Measurements from ENCODE around the gene TMEM184B. TPM values are rescaled to one million over a fixed set of nuclear protein-coding genes. Genes with fewer than 3 reads are reported as not detected.

The TMEM184B gene
- total RNA-seq, 1 donor from 2014 or later: 26.5 TPM

- peaks cover 57% of the 10 kb centered on the region for H4K20me1 ChIP-seq (ENCODE audit: low read depth)
- H3K36me3 ChIP-seq: no peaks in the 10 kb centered on the region
- H3K9ac ChIP-seq: peak overlapping the region; percentile 100
- H3K9me3 ChIP-seq (ENCODE audit: low read depth): no peaks in the 10 kb centered on the region
- peak overlapping the region; percentile 86 for H3K4me2 ChIP-seq
- no peak overlapping the region for H2AFZ ChIP-seq (replicated peaks)
- H3K27me3 Mint-ChIP-seq (ENCODE audit: insufficient read depth, low read depth): peaks cover 8% of the 10 kb centered on the region
- peak overlapping the region; percentile 99 for H3K27ac ChIP-seq
- no peaks in the 10 kb centered on the region for H3K27me3 ChIP-seq
- H3K27ac Mint-ChIP-seq: peak overlapping the region; percentile 100
- peaks cover 61% of the 10 kb centered on the region for H3K79me2 ChIP-seq (ENCODE audit: low read depth)
- H3K4me3 Mint-ChIP-seq: peak overlapping the region; percentile 98
- peaks cover 53% of the 10 kb centered on the region for H3F3A ChIP-seq (ENCODE audit: low read depth)
- H3K4me3 ChIP-seq: peak overlapping the region; percentile 99
- H3K4me1 ChIP-seq: peaks cover 43% of the 10 kb centered on the region
- no peaks in the 10 kb centered on the region for H3K9me3 Mint-ChIP-seq
- TF ChIP-seq CTCF (IDR thresholded peaks at IDR 0.05): no peak
- H3K4me1 Mint-ChIP-seq: peaks cover 48% of the 10 kb centered on the region
- H3K36me3 Mint-ChIP-seq: peaks cover 15% of the 10 kb centered on the region
- DNase-seq (ENCODE audit: low spot score): no peak
These were observed 43.1 kb upstream of the TMEM184B start for GRCh38 chr22:38315823-38316363.

GRCh38 chr22:38314933-38315822 lies 42.4 kb upstream of the TMEM184B start:
- peak overlapping the region; percentile 100 for H3K9ac ChIP-seq
- H4K20me1 ChIP-seq (ENCODE audit: low read depth): peaks cover 64% of the 10 kb centered on the region
- H3K79me2 ChIP-seq (ENCODE audit: low read depth): peaks cover 69% of the 10 kb centered on the region
- peak; percentile 26 for DNase-seq (ENCODE audit: low spot score)
- H3K4me1 ChIP-seq: peaks cover 43% of the 10 kb centered on the region
- Mint-ChIP-seq H3K4me3 (peak overlapping the region; percentile 98), H3K36me3 (peaks cover 18% of the 10 kb centered on the region), H3K4me1 (peaks cover 48% of the 10 kb centered on the region), H3K27ac (peak overlapping the region; percentile 79), H3K27me3 (ENCODE audit: insufficient read depth, low read depth) (peaks cover 6% of the 10 kb centered on the region), H3K9me3 (no peaks in the 10 kb centered on the region)
- H2AFZ ChIP-seq (replicated peaks): no peak overlapping the region
- no peaks in the 10 kb centered on the region for H3K27me3 ChIP-seq
- no peak overlapping the region for H3K27ac ChIP-seq
- H3K4me2 ChIP-seq: peak overlapping the region; percentile 86
- no peaks in the 10 kb centered on the region for H3K9me3 ChIP-seq (ENCODE audit: low read depth)
- peak overlapping the region; percentile 99 for H3K4me3 ChIP-seq
- TF ChIP-seq CTCF (IDR thresholded peaks at IDR 0.05) (no peak), EZH2 (IDR thresholded peaks at IDR 0.05) (no peak), EZH2phosphoT487 (IDR thresholded peaks at IDR 0.05) (no peak)
- H3F3A ChIP-seq (ENCODE audit: low read depth): peaks cover 47% of the 10 kb centered on the region
- no peaks in the 10 kb centered on the region for H3K36me3 ChIP-seq

- peak overlapping the region; percentile 100 for H3K9ac ChIP-seq
- H3K36me3 Mint-ChIP-seq: peaks cover 18% of the 10 kb centered on the region
- H3K4me1 Mint-ChIP-seq: peaks cover 47% of the 10 kb centered on the region
- no peaks in the 10 kb centered on the region for H3K9me3 Mint-ChIP-seq
- H3K9me3 ChIP-seq (ENCODE audit: low read depth): no peaks in the 10 kb centered on the region
- peak overlapping the region; percentile 89 for H3K27ac Mint-ChIP-seq
- DNase-seq (ENCODE audit: low spot score): peak; percentile 61
- peak overlapping the region; percentile 99 for H3K4me3 ChIP-seq
- peaks cover 38% of the 10 kb centered on the region for H3F3A ChIP-seq (ENCODE audit: low read depth)
- no peaks in the 10 kb centered on the region for H3K36me3 ChIP-seq
- peak overlapping the region; percentile 86 for H3K4me2 ChIP-seq
- peak overlapping the region; percentile 98 for H3K4me3 Mint-ChIP-seq
- H3K4me1 ChIP-seq: peaks cover 36% of the 10 kb centered on the region
- peaks cover 73% of the 10 kb centered on the region for H4K20me1 ChIP-seq (ENCODE audit: low read depth)
- peaks cover 6% of the 10 kb centered on the region for H3K27me3 Mint-ChIP-seq (ENCODE audit: insufficient read depth, low read depth)
- peaks cover 77% of the 10 kb centered on the region for H3K79me2 ChIP-seq (ENCODE audit: low read depth)
- no peak overlapping the region for H2AFZ ChIP-seq (replicated peaks)
- peak overlapping the region; percentile 51 for H3K27ac ChIP-seq
- TF ChIP-seq EZH2phosphoT487 (IDR thresholded peaks at IDR 0.05): no peak
- TF ChIP-seq EZH2 (IDR thresholded peaks at IDR 0.05): no peak
- TF ChIP-seq CTCF (IDR thresholded peaks at IDR 0.05): no peak
- H3K27me3 ChIP-seq: no peaks in the 10 kb centered on the region
These were observed 41.5 kb upstream of the TMEM184B start for GRCh38 chr22:38314051-38314932.
